Right lobe of liver (tissue), 6 donors: ENCODE data around the gene RMND1. TPM values are rescaled to one million over a fixed set of nuclear protein-coding genes. Genes with fewer than 3 reads are reported as not detected.

ENCODE experiments used
- ATAC-seq, 4 donors: fragments of 200-7000 bp; cut with Tn5 transposase; one replicate each; pipeline ENCODE4 v1.9.1; 2020; ENCODE audit warnings: mild to moderate bottlenecking in 4 of 4, moderate library complexity in 4 of 4
- DNase-seq, 3 donors: peaks; one replicate each; pipeline ENCODE4 v3.0.0-alpha.2; 2020
- H3K27ac ChIP-seq, 3 donors: fragments of 200-600 bp; one replicate each; pipeline ENCODE4 v1.8.0; 2022
- H3K27me3 ChIP-seq, 2 donors: fragments of 200-600 bp; one replicate each; pipeline ENCODE4 v1.8.0; 2022
- H3K36me3 ChIP-seq, 4 donors: fragments of 200-600 bp; sonication (generic) in 1 of 4; one replicate each; pipeline versions ENCODE4 v1.5.1 to v1.8.0; 2017 to 2022; ENCODE audit warnings: control low read depth in 1 of 4
- H3K4me1 ChIP-seq, 4 donors: fragments of 200-600 bp; sonication (generic) in 1 of 4; one replicate each; pipeline versions ENCODE4 v1.5.1 to v1.8.0; 2017 to 2022; ENCODE audit warnings: control low read depth in 1 of 4
- H3K4me3 ChIP-seq, 3 donors: fragments of 200-600 bp; one replicate each; pipeline ENCODE4 v1.8.0; 2022
- H3K9me3 ChIP-seq, 4 donors: fragments of 200-600 bp; sonication (generic) in 1 of 4; one replicate each; pipeline versions ENCODE4 v1.5.1 to v1.8.0; 2017 to 2022; ENCODE audit warnings: control low read depth in 1 of 4
- CTCF ChIP-seq, 4 donors: fragments of 200-600 bp in 3 of 4; fragments of 450-650 bp in 1 of 4; IDR thresholded peaks; one replicate each; pipeline versions ENCODE4 v1.5.1 to v1.8.0; 2016 to 2022; ENCODE audit warnings: antibody characterized with exemption in 4 of 4, mild to moderate bottlenecking in 2 of 4
- POLR2A ChIP-seq: fragments of 450-650 bp; IDR thresholded peaks from one replicate; pipeline ENCODE4 v1.6.1; 2017; ENCODE audit warnings: antibody characterized with exemption, mild to moderate bottlenecking
- WGBS: methylation state at CpG from one replicate; pipeline ENCODE4 v1.1.6; 2018; ENCODE audit warnings: low coverage, low lambda C conversion rate; ENCODE audit not compliant: insufficient coverage; ENCODE audit errors: missing lambda C conversion rate; 5-methylcytosine and 5-hydroxymethylcytosine counted together
- intact Hi-C, 2 donors: fragments of 100-400 bp; cut with DNase I; formaldehyde crosslinking; loops; one replicate each; pipeline versions ENCODE4 v1.11.2 to v1.14.1; 2022
- total RNA-seq, 6 experiments: library from RNA; depleted of rRNA in 2 of 6; stranded (reverse); fragments of >200 nt in 2 of 6; fragmentation: NEBNext Ultra II Directional in 3 of 6; extraction: Animal tissue kit (Norgen Biotek cat#: 25700) in 3 of 6; gene quantifications; one replicate each; pipeline versions ENCODE4 v1.1.0 to v1.2.4, GENCODE V29; 2016 to 2023
- donor health status: DM: no; HTN: yes; CAD: no.
- donor health status: DM: no; HTN: no; CAD: no.
- donor health status: DM: no; HTN: no; CAD: no.
- donor health status: DM: no; HTN: yes; CAD: no.
- donor health status: DM: no; HTN: yes; CAD: no.

RMND1 gene
- total RNA-seq, 6 experiments from 2014 or later, result 13.1 to 23.4 (median 19.5) TPM

- 96% methylated on average over 12 of the region's 12 CpGs for WGBS
- TF ChIP-seq POLR2A (no peak), CTCF (IDR thresholded peaks at IDR 0.05) (no peak)
- intact Hi-C loops, result no loop called here
- Histone ChIP-seq H3K9me3 (no peaks in the 10 kb centered on the region), H3K36me3 (no peaks in the 10 kb centered on the region), H3K4me1 (peaks cover 0 to 44% (median 3%) of the 10 kb centered on the region in 4 donors), H3K27me3 (no peaks in the 10 kb centered on the region), H3K4me3 (no peak overlapping the region), H3K27ac (no peak overlapping the region)
- ATAC-seq, result no peak
- no peak for DNase-seq
Measured at GRCh38 chr6:151448623-151449022, 3.3 kb downstream of the RMND1 start.

- TF ChIP-seq POLR2A (no peak), CTCF (IDR thresholded peaks at IDR 0.05) (no peak)
- Histone ChIP-seq H3K4me3 (no peak overlapping the region), H3K27ac (no peak overlapping the region), H3K4me1 (peaks cover 0 to 53% (median 3%) of the 10 kb centered on the region in 4 donors), H3K27me3 (no peaks in the 10 kb centered on the region), H3K9me3 (no peaks in the 10 kb centered on the region), H3K36me3 (no peaks in the 10 kb centered on the region)
- 75% methylated on average over 4 of the region's 4 CpGs for WGBS
- ATAC-seq, result no peak
- intact Hi-C loops, result no loop called here
- no peak for DNase-seq
Measured at GRCh38 chr6:151447237-151447636, 4.7 kb downstream of the RMND1 start.

- WGBS, result 43% methylated on average over 5 of the region's 5 CpGs
- peaks cover 0 to 65% (median 11%) of the 10 kb centered on the region in 4 donors for H3K4me1 ChIP-seq
- intact Hi-C loops, result no loop called here
Measured at GRCh38 chr6:151445482-151445881, 6.4 kb downstream of the RMND1 start.

GRCh38 chr6:151443911-151444621, 7.9 kb downstream of the RMND1 start:
- Histone ChIP-seq H3K9me3 (no peaks in the 10 kb centered on the region), H3K4me1 (peaks cover 0 to 72% (median 14%) of the 10 kb centered on the region in 4 donors), H3K36me3 (no peaks in the 10 kb centered on the region), H3K4me3 (no peak overlapping the region), H3K27me3 (no peaks in the 10 kb centered on the region), H3K27ac (no peak overlapping the region)
- no peak for ATAC-seq
- TF ChIP-seq CTCF (IDR thresholded peaks at IDR 0.05) (no peak), POLR2A (no peak)
- no peak for DNase-seq
- WGBS, result 57% methylated on average over 4 of the region's 4 CpGs
- intact Hi-C loops, result no loop called here

More at GRCh38 chr6:151445482-151445881, 6.4 kb downstream of the RMND1 start:
- Histone ChIP-seq H3K9me3 (no peaks in the 10 kb centered on the region), H3K27ac (peak overlapping the region in 2 of 3 donors; percentile 2 to 4), H3K27me3 (no peaks in the 10 kb centered on the region), H3K36me3 (no peaks in the 10 kb centered on the region), H3K4me3 (no peak overlapping the region)
- ATAC-seq (peak in 2 of 4 donors; percentile 21 to 29), DNase-seq (no peak)
- TF ChIP-seq CTCF (IDR thresholded peaks at IDR 0.05) (no peak), POLR2A (no peak)
